GM18907 (cell line): Measurements from ENCODE around the gene C10orf105.
A peak's percentile ranks its signal among the peaks of the same experiment; 100 is the strongest.

Experiments
- ATAC-seq: cut with Tn5 transposase; IDR thresholded peaks from one replicate; pipeline ENCODE4 v1.9.1; 2021; ENCODE audit warnings: mild to moderate bottlenecking, moderate library complexity; ENCODE audit not compliant: unreplicated experiment

Gene C10orf105

DNA sequence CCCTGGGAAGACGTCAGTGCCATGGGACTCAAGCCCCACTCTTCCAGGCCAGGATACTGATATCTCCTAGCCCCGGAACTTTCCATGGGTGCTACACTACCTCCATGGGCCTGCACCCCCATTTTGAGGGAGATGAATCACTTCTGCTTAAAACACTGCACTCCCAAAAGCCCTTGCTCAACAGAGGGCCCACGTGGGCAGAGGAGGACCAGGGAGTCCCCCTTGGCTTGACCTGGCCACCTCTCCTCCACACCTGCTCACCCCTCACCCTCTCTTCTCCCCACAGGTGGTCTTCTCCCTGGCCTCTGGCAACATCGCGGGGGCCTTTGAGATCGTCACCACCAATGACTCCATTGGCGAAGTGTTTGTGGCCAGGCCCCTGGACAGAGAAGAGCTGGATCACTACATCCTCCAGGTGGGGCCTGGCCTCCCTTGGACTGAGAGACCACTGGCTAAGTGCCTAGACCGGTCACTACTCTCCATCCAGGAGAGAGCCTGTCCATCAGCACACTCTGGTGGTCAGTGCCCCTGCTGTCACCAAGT lies 19.9 kb upstream of the C10orf105 start:
- ATAC-seq = no peak

DNA sequence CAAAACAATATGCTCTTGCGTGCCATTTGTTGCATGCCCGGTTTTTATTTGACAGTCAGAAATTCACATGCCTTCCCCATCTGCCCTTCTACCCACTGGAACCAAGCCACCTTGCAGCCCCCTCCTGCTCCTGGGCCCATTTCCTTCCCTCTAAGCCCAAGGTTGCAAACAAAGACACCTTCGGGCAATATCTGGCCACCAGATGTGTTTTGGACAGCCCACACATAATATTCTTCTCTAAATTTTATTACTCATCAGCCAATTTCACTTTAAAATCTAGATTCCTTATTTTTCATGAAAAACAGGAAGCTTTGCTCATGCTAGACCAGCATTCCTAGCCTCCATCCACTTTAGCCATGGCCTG lies 18.2 kb upstream of the C10orf105 start:
- ATAC-seq = no peak

DNA sequence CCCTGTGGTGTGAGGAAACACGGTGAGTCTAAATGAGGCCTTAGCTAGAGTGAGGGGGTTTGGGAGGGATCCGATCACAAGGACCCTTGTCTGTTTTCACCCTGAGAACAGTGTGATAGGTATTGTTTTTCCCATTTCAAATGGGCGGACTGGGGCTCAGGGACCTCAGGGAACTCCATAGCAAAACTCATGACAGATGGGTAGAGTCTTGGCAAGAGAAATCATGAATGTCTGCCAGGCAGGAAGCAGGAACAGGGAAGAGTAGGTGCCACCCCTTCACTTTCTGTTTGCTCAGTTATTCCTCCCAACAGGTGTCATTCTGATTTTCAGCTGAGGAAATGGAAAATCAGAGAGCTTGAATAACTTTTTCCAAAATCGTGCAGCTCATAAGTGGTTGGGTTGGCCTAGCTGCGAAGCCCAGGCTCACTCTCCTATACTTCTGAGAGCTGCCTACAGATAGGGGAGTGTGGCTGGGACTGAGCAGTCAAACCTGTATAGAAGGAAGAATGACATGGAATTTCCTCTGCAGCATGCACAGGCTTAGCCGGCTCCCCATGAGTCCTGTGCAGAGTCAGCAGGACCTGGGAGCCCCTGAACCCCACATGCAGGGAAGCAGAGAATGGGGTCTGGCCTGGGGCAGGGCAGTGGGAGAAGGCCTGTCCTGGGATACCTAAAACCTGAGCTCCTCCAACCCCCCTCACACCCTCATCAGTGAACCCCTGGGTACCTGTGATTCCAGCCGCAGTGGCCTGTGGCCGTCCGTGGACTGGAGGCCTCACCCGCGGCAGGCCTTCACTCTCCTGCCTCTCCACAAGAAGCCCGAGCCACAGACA lies 17.6 kb upstream of the C10orf105 start:
- no peak for ATAC-seq

- ATAC-seq = no peak
Measured at GRCh38 chr10:71736570-71736952, 17.0 kb upstream of the C10orf105 start.

DNA sequence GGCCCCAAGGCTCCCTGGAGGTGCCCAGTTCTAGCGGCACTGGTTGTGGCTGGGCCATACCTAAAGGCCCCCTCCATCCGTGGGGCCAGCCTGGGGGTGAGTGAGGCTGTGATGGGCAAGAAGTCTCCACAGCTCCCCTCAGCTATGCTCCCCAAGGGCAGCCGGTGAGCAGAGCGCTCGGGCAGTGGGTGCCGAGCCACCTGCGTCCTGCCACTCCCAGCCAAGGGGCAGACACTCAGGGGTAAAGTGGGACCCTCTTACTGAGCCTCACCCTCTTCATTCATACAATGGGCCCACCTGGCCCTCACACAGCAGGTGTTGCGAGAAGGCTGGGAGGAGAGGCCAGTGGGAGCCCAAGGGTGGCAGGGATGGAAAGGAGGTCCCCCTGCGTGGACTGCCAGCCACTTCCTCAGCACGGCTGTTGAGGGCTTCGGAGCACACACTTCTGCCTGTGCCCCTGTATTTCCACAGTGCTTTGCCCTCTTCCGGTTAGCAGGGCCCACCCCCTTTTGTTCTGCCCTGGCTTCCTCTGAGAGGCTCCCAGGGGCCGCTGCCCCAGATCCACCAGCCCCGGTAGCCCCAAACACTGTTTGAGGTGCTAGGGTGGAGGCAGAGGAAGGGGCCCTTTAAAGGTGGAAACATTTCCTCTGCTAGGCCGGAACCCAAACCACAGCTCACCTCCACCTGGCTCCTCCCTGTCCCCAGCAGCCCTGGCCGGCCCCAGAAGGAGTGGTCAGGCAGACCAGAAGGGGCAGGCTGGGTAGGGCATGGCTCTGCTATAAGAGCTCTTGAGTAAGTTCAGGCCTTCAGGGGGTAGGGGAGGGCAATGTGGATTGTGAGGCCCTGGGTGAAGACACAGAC lies 16.4 kb upstream of the C10orf105 start:
- ATAC-seq = no peak

DNA sequence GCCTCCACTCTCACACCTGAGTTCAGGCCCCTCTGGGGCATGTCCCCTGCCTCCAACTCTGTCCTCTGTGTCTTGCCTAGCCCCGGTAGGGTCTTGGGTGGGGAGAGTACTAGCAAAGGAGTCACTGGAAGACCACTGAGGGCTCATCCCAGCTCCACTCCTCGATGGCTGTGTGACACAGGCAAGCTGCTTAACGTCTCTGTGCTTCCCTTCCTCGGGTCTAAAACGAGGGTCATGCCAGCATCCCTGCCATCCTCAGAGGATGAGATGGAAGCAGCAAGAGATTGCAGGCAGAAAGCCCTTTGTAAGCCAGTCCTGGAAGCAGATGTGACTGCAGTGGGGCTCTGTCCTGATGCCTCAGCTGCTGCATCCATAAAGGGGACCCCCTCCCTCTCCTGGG lies 15.2 kb upstream of the C10orf105 start:
- ATAC-seq = no peak

DNA sequence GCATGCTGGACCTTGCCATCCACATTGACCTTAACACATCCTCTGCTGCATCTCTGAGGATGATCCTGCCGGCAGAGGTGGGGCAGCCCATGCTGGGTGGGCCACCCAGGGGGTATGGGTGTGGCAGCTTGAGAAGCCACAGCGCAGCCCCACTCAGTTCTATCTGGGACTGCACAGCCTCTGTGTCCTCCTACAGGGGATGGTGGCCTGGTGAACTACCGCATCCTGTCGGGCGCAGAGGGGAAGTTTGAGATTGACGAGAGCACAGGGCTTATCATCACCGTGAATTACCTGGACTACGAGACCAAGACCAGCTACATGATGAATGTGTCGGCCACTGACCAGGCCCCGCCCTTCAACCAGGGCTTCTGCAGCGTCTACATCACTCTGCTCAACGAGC lies 12.2 kb upstream of the C10orf105 start:
- no peak for ATAC-seq

- ATAC-seq = no peak
Measured at GRCh38 chr10:71729161-71729636, 9.6 kb upstream of the C10orf105 start.

DNA sequence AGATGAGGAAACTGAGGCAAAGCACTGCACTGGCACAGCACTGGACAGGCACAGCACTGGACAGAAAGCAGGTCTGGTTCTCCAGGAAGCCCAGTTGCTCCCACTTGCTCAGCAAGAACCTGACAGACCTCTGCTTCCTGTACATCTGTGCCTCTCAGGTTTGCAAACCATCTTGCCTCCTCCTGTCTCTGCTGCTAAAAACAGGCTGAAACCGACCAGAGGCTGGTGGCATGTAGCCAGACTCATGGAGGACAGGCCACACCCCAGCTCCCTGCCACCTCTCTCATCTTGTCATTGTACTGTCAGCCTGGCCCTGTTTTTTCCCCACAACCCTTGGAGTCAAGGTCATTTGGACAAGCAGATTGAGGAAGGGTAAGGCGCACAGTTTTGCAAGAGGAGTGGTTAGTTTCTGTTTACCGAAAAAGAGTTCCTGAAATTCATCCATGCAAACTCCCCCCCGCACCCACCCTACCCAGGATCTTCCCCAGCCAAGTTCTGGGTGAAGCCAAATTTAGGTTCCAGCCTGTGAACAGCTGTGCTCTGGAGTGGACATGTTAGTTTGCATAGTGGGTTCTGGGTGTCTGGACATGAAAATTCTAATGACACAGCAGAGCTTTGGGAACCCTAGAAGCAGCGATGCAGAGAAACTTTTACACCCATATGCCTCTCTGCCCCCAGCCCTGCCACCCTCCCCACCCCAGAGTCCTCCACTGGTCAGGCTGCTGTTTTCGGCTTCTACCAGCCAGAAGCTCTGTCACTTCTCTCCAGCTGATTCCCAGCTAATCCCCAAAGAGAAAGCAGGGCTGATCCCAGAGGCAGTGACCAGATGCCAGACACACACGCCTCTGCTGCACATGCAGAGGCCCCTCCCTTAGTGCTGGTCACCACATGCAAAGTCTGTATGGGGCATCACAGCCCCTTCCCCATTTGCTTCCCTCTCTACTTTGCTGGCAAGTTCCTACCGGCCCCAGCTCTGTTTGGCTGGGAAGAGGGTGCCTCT lies 8.5 kb upstream of the C10orf105 start:
- peak; percentile 50 for ATAC-seq

DNA sequence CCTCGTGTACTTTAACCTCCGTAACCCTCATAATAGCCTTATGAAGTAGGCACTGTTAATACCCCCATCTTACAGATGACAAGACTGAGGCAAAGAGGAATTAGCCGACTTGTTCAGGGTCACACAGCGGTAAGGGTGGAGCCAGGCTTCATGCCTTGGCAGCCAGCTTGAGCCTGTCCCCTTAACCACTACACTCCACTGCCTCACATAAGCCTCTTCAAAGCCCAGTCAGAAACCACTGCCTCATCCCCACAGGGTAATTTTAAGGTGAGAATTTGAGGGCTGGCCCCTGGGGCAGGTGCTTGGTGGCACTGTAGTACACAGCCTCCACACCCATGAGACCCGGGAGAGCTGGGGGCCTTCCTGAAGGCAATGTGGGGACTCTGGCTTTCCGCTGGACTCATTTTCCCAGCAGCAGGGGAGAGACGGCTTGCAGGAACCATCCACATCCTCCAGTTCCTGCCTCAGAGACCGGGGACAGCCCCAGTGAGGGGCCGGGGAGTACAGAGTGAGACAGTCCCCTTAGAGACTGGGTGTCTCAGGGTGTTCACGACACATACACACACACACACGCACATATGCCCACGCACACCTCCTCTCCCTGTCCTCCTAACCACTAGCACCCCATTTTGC lies 7.6 kb upstream of the C10orf105 start:
- ATAC-seq = peak; percentile 42

DNA sequence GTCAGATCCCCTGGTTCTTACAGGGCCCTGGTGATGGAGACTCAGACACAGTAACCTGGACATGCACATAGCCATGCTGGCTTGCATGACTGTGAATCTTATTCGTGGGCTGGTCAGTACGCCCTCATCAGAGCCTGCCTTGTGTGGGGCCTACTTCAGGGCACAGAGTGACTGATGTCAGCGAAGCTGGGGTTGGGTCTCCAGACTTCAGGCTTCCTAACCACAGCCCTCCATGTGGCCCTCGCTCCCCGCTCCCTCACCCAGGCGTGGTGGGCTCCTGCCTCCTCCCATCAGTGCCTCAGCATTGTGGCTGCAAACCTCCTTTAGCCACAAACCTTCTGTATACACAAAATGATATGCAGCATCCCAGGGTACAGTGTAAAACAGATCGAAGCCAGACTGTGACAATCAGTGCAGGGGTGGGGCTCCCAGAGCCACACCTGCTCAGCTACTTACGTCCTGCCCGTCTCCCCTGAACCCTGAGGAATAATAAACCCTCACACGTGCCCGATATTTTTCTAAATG lies 7.1 kb upstream of the C10orf105 start:
- ATAC-seq = no peak

DNA sequence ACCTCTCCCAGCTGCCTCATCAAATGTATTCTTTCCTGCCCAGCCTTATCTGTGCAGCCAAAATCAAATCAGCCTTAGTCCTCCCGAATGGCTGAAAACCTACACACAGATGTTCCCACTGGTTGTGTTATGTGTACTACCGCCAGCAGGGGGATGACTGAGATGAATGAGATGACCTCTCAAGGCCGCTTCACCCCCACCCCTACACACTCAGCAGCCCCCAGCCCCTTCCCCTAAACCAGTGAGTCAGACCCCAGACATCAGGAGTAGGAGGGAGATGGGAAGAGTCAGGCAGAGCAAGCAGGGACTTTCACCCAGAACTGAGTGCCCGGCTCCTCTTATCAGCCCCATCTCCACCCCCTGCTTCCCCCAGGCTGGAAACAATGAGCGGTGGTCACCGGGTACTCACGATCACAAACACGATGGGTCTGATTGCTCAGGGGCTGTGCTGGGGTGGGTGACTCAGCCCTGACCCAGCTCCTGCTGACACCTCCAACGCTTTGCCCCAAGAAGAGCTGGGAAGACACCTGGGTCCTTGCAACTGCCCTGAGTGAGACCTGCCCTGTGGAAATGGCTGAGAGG lies 6.5 kb upstream of the C10orf105 start:
- no peak for ATAC-seq

GRCh38 chr10:71725249-71725648 lies 5.7 kb upstream of the C10orf105 start:
- no peak for ATAC-seq

GRCh38 chr10:71724539-71724938 lies 5.0 kb upstream of the C10orf105 start:
- no peak for ATAC-seq

GRCh38 chr10:71723311-71723710 lies 3.7 kb upstream of the C10orf105 start:
- ATAC-seq = no peak

GRCh38 chr10:71722849-71723248 lies 3.3 kb upstream of the C10orf105 start:
- ATAC-seq = no peak

GRCh38 chr10:71721313-71721712 lies 1.7 kb upstream of the C10orf105 start:
- no peak for ATAC-seq

- ATAC-seq = no peak
Measured at GRCh38 chr10:71720288-71720687, 710 bp upstream of the C10orf105 start.

- no peak for ATAC-seq
Measured at GRCh38 chr10:71719042-71719441, 536 bp downstream of the C10orf105 start.
